Thyroid gland (tissue), 4 donors: Measurements from ENCODE around the gene TSHZ2.

Experiments
- POLR2A ChIP-seq, 2 donors: fragments of 450-650 bp; IDR thresholded peaks; one replicate each; pipeline ENCODE4 v1.6.1; 2017; ENCODE audit warnings: antibody characterized with exemption in 2 of 2, mild to moderate bottlenecking in 2 of 2, moderate library complexity in 1 of 2
- TF ChIP-seq, protein P1 (sequence below), 6 experiments: fragments of 200-600 bp in 3 of 6; fragments of 450-650 bp in 3 of 6; sonication (generic) in 3 of 6; IDR thresholded peaks; one replicate each; pipeline ENCODE4 v1.5.1; 2016 to 2019; ENCODE audit warnings: antibody characterized with exemption in 6 of 6, mild to moderate bottlenecking in 2 of 6, inconsistent platforms in 1 of 6, moderate library complexity in 1 of 6

DNA sequence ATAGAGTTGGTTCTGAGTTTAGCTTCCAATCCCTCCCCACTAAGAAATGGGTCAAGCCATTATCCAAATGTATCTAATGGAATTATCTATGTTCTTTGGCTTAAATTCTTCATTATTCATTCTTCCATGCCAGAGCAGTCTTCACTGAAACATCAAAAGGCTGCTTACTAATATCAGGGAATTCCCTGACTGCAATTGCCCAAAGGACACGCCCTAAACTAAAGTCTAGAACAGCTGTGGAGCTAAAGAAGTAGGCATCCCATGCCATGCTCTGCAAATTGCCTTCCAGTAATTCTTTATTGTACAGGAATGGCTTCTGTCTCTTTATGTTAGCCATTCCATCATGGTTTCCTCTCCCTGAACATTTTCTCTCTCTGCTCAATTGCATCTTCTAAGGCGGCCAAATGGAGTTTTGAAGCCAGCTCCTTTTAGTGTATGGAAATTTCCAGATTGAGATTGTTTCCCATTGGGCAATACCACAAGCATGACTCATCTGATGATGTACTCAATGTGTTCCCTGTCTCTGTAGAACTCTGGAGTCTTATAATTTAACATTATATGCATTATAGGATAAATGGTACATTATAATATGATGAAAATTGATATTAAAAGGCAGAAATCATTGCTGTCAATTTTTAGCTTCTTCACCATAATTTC, 28.8 kb upstream of the TSHZ2 start:
- no peak for TF ChIP-seq POLR2A (IDR thresholded peaks at IDR 0.05)
- TF ChIP-seq, protein P1, sequence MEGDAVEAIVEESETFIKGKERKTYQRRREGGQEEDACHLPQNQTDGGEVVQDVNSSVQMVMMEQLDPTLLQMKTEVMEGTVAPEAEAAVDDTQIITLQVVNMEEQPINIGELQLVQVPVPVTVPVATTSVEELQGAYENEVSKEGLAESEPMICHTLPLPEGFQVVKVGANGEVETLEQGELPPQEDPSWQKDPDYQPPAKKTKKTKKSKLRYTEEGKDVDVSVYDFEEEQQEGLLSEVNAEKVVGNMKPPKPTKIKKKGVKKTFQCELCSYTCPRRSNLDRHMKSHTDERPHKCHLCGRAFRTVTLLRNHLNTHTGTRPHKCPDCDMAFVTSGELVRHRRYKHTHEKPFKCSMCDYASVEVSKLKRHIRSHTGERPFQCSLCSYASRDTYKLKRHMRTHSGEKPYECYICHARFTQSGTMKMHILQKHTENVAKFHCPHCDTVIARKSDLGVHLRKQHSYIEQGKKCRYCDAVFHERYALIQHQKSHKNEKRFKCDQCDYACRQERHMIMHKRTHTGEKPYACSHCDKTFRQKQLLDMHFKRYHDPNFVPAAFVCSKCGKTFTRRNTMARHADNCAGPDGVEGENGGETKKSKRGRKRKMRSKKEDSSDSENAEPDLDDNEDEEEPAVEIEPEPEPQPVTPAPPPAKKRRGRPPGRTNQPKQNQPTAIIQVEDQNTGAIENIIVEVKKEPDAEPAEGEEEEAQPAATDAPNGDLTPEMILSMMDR (IDR thresholded peaks at IDR 0.05), result no peak
